HepG2 (cell line): Measurements from ENCODE around the gene ITPK1. TPM values are rescaled to one million over a fixed set of nuclear protein-coding genes. Genes with fewer than 3 reads are reported as not detected.

Source experiments
- HDAC1 ChIP-seq: sonication (generic); formaldehyde crosslinking; IDR thresholded peaks from 2 replicates; pipeline ENCODE4 v1.5.1; 2020; ENCODE audit warnings: mild to moderate bottlenecking, missing genetic modification reagents
- HINFP ChIP-seq: sonication (generic); formaldehyde crosslinking; IDR thresholded peaks from 2 replicates; pipeline ENCODE4 v1.4.0; 2020; ENCODE audit warnings: low read depth, mild to moderate bottlenecking, missing genetic modification reagents
- HNF4G ChIP-seq, 2 experiments: sonication (generic) in 1 of 2; formaldehyde crosslinking in 1 of 2; IDR thresholded peaks; 2 replicates each; pipeline versions ENCODE4 v1.4.0 to v1.6.1; 2011 to 2020; ENCODE audit warnings: borderline replicate concordance in 2 of 2, low read depth in 2 of 2, mild to moderate bottlenecking in 2 of 2, low read length in 1 of 2, missing genetic modification reagents in 1 of 2, moderate library complexity in 1 of 2
- HOXD1 ChIP-seq: sonication (generic); formaldehyde crosslinking; IDR thresholded peaks from 2 replicates; pipeline ENCODE4 v1.5.0; 2020; ENCODE audit warnings: missing genetic modification reagents
- IRF1 ChIP-seq: sonication (generic); formaldehyde crosslinking; IDR thresholded peaks from 2 replicates; pipeline ENCODE4 v1.4.0; 2020; ENCODE audit warnings: low read depth, mild to moderate bottlenecking, missing genetic modification reagents
- ISL2 ChIP-seq: sonication (generic); formaldehyde crosslinking; IDR thresholded peaks from 2 replicates; pipeline ENCODE4 v1.5.0; 2020; ENCODE audit warnings: missing genetic modification reagents
- LCORL ChIP-seq, 2 experiments: fragments of 450-650 bp in 1 of 2; sonication (generic) in 1 of 2; formaldehyde crosslinking in 1 of 2; IDR thresholded peaks; 2 replicates each; pipeline versions ENCODE4 v1.5.0 to v1.6.1; 2017 to 2020; ENCODE audit warnings: antibody characterized with exemption in 1 of 2, missing genetic modification reagents in 1 of 2
- MAFG ChIP-seq: sonication (generic); formaldehyde crosslinking; IDR thresholded peaks from 2 replicates; pipeline ENCODE4 v1.5.1; 2020; ENCODE audit warnings: mild to moderate bottlenecking, missing genetic modification reagents
- NFIC ChIP-seq: IDR thresholded peaks from 2 replicates; pipeline ENCODE4 v1.6.1; 2012; ENCODE audit warnings: mild to moderate bottlenecking, low read length, inconsistent platforms
- PBX3 ChIP-seq: sonication (generic); formaldehyde crosslinking; IDR thresholded peaks from 2 replicates; pipeline ENCODE4 v1.8.1; 2023; ENCODE audit warnings: missing genetic modification reagents, inconsistent platforms, borderline replicate concordance
- RARA ChIP-seq: IDR thresholded peaks from 2 replicates; pipeline ENCODE4 v1.6.1; 2016; ENCODE audit warnings: missing genetic modification reagents, missing compliant biosample characterization
- RXRB ChIP-seq: IDR thresholded peaks from 2 replicates; pipeline ENCODE4 v1.6.1; 2016; ENCODE audit warnings: borderline replicate concordance, missing genetic modification reagents, missing compliant biosample characterization
- ZBTB2 ChIP-seq: sonication (generic); formaldehyde crosslinking; IDR thresholded peaks from 2 replicates; pipeline ENCODE4 v1.8.0; 2022; ENCODE audit warnings: low read depth, missing genetic modification reagents
- ZC3H13 ChIP-seq: sonication (generic); formaldehyde crosslinking; IDR thresholded peaks from 2 replicates; pipeline ENCODE4 v1.8.1; 2023; ENCODE audit warnings: mild to moderate bottlenecking, missing genetic modification reagents, moderate library complexity
- ZNF260 ChIP-seq: sonication (generic); formaldehyde crosslinking; IDR thresholded peaks from 2 replicates; pipeline ENCODE4 v1.4.0; 2020; ENCODE audit warnings: missing genetic modification reagents, low read depth, mild to moderate bottlenecking, borderline replicate concordance
- ZNF274 ChIP-seq: sonication (generic); formaldehyde crosslinking; IDR thresholded peaks from 2 replicates; pipeline ENCODE4 v1.5.1; 2020; ENCODE audit warnings: mild to moderate bottlenecking, missing genetic modification reagents
- ZNF687 ChIP-seq: sonication (generic); formaldehyde crosslinking; IDR thresholded peaks from 2 replicates; pipeline ENCODE4 v1.5.1; 2020; ENCODE audit warnings: mild to moderate bottlenecking, missing genetic modification reagents, moderate library complexity
- ZNF850 ChIP-seq: sonication (generic); formaldehyde crosslinking; conservative IDR thresholded peaks from 2 replicates; pipeline ENCODE4 v1.9.0; 2021; ENCODE audit warnings: mild to moderate bottlenecking, missing genetic modification reagents
- polyA plus RNA-seq, 8 experiments: library from polyadenylated mRNA; depleted of rRNA in 3 of 8; stranded (reverse) in 7 of 8; unstranded in 1 of 8; fragments of >200 nt; fragmentation: Illumina TruSeq in 4 of 8; extraction: Trizol in 4 of 8; gene quantifications; 2 replicates each; pipeline versions ENCODE4 v1.2.1 to v1.2.3, GENCODE V29; 2011 to 2016; ENCODE audit warnings: low read depth in 4 of 8, missing spikeins in 1 of 8, mixed read lengths in 1 of 8; ENCODE audit not compliant: insufficient read depth in 1 of 8
- total RNA-seq, 5 experiments: library from RNA; depleted of rRNA; stranded (reverse); fragments of >200 nt; fragmentation: Illumina TruSeq; extraction: Trizol; gene quantifications; 2 replicates each; pipeline ENCODE4 v1.2.3, GENCODE V29; 2016; ENCODE audit warnings: low read depth in 1 of 5

ITPK1 gene
- total and polyA plus RNA-seq, 2 of the 13 experiments (the other 11 are each of a cell fraction or from before 2014, with no cell fraction given), result 20.5 to 47.5 TPM

- TF ChIP-seq ZNF850 (CRISPR knock-in tag) (no peak), ZNF687 (CRISPR knock-in tag) (peak; percentile 50; the same call in 1 of the 2 replicates), ISL2 (CRISPR knock-in tag) (no peak), HINFP (CRISPR knock-in tag) (no peak), HOXD1 (no peak), HDAC1 (CRISPR knock-in tag) (no peak; the same call in 1 of the 2 replicates), RARA (CRISPR knock-in tag) (peak; percentile 31; the same call in 1 of the 2 replicates), PBX3 (no peak), ZBTB2 (CRISPR knock-in tag) (no peak), HNF4G (IDR thresholded peaks at IDR 0.05; ENCODE audit: borderline replicate concordance, low read depth, low read length) (no peak), HNF4G (CRISPR knock-in tag; IDR thresholded peaks at IDR 0.05; ENCODE audit: borderline replicate concordance, low read depth) (no peak), MAFG (CRISPR knock-in tag) (no peak), ZNF260 (CRISPR knock-in tag) (no peak), IRF1 (no peak), ZC3H13 (CRISPR knock-in tag) (no peak), LCORL (IDR thresholded peaks at IDR 0.05) (no peak), LCORL (CRISPR knock-in tag; IDR thresholded peaks at IDR 0.05) (peak; percentile 34; the same call in 1 of the 2 replicates), RXRB (CRISPR knock-in tag) (0 out of 2 replicates have a peak, but pooled peaks have one; percentile 19), NFIC (no peak), ZNF274 (CRISPR knock-in tag) (no peak)
Observed at GRCh38 chr14:93073910-93074769, 41.6 kb downstream of the ITPK1 start (continued).
